HG03280 (cell line): Measurements from ENCODE around the gene PTPRB.

ENCODE experiments used
- ATAC-seq: cut with Tn5 transposase; IDR thresholded peaks from one replicate; pipeline ENCODE4 v1.9.1; 2021; ENCODE audit warnings: mild to moderate bottlenecking, moderate library complexity; ENCODE audit not compliant: unreplicated experiment

The PTPRB gene

DNA sequence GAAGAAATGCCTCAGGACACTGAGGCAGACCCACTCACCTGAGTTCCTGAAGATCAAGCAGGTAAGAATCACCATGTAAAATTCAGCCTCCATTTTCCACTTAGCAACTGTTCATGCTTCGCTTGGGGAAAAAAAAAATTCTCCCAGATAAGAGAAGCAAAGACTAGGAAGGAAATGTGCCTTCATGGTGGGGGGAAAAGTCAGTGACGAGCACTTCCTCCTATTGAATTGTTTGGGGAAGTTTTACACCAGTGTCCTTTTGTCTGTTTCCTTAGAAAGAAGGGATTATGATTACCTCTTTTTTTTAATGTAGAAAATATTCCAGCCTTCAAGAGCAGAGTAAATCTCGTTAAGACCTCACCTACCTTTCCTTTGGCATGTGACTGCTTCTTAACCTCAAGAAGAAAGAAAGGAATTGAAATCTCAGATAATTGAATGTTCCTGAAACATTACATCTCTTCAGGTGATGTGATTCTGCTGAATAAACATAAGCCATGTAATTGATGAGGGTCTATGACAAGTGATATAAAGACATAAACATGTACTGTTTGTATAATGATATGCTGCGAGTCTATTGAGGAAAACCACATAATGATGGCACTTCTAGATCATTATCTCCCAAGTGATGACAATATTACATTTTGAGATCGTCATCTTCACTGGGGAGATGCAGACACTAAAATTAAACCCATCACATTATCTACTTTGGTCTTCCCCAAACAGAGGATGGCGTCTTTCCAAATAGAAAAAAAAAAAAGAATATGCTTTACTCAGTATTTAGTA lies at the start of gene PTPRB:
Gene PTPRB (minus strand): TSS at position 127 of the 783 bp plus-strand sequence. CDS start 34 bp downstream, at position 93.
- no peak for ATAC-seq

- no peak for ATAC-seq
Measured at GRCh38 chr12:70686907-70687306, 49.7 kb upstream of the PTPRB start.

DNA sequence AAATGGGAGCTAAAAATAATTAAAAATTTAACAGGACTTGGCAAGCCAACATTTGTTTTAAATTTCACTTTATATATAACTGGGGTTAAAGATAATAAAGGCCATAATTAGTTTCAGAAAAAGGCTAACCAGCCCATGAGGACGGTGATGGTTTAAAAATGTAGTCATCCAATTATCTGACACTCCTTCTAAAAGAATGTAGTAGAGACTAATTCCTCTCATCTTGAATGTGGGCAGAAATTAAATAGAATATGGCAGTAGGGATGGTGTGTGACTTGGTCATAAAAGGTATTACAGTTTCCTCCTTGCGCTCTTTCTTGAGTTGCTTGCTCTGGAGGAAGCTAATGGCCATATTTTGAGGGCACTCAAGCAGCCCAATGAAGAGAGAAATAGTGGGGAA lies 49.1 kb upstream of the PTPRB start:
- ATAC-seq, result no peak

GRCh38 chr12:70683976-70684375 lies 46.7 kb upstream of the PTPRB start:
- ATAC-seq, result no peak

- no peak for ATAC-seq
Measured at GRCh38 chr12:70671698-70672097, 34.5 kb upstream of the PTPRB start.

GRCh38 chr12:70670948-70671347 lies 33.7 kb upstream of the PTPRB start:
- ATAC-seq, result no peak

GRCh38 chr12:70667253-70667652 lies 30.0 kb upstream of the PTPRB start:
- ATAC-seq, result no peak

DNA sequence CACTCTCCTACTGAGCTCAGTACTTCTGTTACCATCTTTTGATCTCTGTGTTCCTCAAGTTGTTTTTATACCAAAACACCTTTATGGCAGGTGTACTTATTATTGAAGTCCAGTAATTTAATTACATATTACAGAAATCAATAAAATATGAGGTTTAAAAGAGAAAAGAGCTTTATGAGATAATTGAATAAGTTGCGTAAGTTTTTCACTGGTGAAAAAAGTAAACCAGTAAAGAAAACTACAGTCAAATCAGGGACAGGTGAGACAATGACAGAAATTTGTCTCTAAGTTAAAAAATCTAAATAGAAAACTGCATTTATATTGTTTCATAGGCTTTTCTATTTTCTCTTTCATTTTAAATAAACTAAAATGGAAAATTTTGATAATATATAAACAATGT lies 29.1 kb upstream of the PTPRB start:
- ATAC-seq, result no peak

DNA sequence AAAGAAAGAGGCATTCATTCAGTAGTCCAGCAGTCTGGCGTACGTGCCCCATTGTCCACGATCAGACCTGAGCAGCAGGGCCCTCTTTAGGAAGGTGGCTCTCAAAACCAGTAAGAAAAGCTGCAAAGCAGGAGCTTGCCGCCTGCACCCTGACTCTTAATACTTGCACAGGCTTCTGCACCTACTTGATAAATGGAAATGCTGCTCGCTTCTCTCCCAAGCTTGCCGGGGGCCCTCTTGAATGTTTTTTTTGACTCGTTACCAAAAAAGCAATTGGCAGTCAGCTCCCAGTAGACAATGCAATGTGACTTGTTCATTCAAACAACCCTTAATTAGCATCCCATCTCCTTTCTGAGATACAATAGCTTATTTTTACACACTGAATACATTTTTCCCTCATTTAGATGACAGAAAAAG lies 27.2 kb upstream of the PTPRB start:
- no peak for ATAC-seq

DNA sequence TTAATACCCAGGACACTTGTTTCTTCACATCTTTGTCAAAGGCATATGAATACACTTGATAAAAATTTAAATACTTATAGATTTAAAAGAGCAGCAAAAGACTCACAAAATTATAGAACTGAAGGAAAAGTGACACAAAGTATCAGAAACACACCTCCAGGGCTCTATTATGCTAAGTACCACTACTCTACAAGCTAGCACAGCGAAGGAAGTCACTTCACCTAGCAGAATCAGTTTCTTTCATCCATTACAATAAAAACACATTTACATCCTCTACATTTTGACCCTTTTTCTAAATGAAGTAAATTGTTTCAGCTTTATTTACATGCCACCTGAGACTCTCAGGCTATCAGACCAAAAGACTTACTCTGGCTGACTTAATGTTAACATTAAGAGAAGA lies 26.6 kb upstream of the PTPRB start:
- no peak for ATAC-seq

- ATAC-seq, result no peak
Measured at GRCh38 chr12:70661466-70662161, 24.4 kb upstream of the PTPRB start.

- ATAC-seq, result no peak
Measured at GRCh38 chr12:70660620-70661219, 23.5 kb upstream of the PTPRB start.

DNA sequence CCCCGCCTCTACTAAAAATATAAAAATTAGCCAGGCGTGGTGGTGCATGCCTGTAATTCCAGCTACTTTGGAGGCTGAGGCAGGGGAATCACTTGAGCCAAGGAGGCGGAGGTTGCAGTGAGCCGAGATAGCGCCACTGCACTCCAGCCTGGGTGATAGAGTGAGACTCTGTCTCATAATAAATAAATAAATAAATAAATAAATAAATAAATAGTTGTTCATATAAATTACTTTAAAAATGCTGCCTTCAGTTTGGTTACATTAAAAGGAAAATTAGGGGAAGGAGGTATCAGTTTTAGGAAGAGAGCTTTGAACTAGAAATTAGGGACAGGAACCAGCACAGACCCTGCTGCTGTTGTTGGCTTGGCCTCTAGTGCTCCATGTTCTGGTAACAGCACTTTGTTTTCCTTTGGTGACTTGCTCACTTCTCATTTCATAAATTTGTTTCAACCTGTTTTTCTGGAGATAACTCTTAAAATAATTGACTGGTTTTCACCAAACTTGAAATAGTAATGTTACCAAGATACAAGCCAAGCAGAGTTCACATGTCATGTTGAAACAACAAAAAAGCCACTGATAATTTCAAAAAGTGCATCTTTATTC lies 22.9 kb upstream of the PTPRB start:
- no peak for ATAC-seq

- no peak for ATAC-seq
Measured at GRCh38 chr12:70659077-70659606, 21.9 kb upstream of the PTPRB start.

- no peak for ATAC-seq
Measured at GRCh38 chr12:70657616-70658286, 20.5 kb upstream of the PTPRB start.

GRCh38 chr12:70652451-70652850 lies 15.2 kb upstream of the PTPRB start:
- no peak for ATAC-seq

DNA sequence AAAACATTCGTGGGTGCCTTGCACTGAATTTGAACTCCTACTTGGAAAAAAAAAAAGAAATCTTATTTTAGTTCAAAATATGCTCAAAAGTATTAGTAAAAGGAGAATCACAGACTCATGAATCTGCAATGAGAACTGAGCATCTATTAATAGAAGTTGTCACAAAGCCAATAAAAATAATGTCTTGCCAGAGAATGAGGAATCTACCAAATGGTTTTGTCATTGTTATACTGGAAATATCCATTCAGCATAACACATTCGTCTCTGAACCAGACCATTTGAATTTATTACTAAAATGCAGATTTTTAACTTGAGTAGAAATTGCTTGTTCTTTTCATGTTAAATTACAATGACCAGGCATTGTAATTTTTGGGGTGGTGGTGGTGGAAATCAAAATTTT lies 11.6 kb upstream of the PTPRB start:
- ATAC-seq, result no peak

DNA sequence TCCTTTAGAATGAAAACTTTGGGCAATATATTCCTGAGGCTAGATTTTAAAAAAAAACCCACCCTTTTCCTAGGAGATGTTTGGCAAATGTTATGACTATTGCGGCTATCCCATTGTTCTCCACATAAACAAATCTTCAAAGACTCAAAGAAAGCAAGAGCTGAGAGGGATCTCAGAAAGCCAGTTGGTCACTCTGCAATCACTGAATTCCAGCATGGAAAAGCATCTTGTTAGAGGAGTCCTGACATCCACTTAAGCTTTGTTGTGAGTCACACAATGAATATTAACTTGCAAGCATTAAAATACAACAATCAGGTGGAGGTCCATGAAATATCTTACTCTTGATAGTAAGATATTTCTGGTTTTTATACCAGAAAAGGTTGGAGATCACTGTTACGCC lies 11.0 kb upstream of the PTPRB start:
- no peak for ATAC-seq

DNA sequence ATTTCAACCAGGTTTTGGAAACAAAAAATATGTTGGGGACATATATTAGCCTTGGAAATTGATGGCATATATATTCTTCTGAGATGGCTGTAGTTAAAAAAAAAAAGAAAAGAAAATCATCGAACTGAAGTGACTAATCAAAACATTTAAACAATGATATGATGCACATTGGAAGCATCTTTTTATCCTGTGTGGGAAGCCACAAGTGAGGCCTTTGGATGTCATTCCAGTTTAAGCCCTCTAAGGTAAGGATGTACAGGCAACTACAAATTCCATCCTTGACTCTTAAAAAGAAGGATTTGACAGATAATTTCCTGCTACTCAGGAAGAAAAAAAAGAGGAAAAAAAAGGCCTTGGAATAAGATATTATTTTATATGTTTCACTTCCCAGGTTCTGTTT lies 9.6 kb upstream of the PTPRB start:
- no peak for ATAC-seq

DNA sequence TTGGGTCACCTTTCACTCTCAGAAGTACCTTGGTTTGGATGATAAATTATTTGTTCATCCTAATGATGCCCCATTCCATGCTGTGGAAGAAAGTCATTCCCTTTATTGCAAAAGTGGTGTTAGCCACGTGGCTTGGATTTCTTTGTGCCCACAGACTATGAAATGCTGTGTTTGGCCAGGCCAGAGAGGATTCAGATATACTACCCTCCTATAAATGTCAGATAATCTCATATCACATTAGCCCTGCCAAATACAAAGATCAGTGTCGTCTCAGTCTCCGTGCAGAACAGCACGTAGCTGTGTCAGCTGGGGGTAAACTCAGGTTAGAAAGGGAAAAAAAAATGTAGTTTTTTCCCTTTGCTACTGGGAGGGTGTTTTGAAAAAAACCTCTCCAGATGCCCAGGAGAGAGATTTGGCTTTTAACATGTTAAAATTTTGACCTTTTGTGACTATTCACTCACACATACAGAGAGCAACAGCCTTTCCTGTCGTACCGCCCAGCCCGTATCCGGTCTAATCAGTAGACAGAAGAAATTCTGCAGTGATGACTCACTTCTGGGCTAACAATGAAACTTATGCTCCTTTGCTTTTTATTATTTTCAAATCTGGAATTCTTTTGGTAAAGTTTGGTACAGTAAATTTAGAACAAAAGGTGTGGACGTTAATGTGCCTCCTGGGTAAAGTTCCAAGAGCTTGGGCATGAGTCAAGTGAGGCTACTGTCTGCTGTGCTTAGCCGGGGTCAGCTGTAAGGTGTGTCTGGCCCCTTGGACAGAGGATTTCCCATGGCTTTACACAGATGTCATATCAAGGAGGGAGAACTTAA lies 8.5 kb upstream of the PTPRB start:
- ATAC-seq, result peak; percentile 65
